Dendritic cell treated with granulocyte-macrophage colony-stimulating factor and Interleukin-4, amounts not matched to agents 40 ng/mL and 50 ng/mL, for 4 days (primary cell): ENCODE data around the gene NCAPH2.
"Not testable (repeated sequence)": the region's sequence is repeated elsewhere in the genome, so short reads cannot be mapped to it uniquely, and the experiment has no call there.

Experiments
- H3K27ac Mint-ChIP-seq: one replicate; pipeline ENCODE4 v1.8.0; 2022; ENCODE audit warnings: mild to moderate bottlenecking, mixed read lengths
- H3K27me3 Mint-ChIP-seq: one replicate; pipeline ENCODE4 v1.8.0; 2022; ENCODE audit warnings: mild to moderate bottlenecking, mixed read lengths
- H3K36me3 Mint-ChIP-seq: one replicate; pipeline ENCODE4 v1.8.0; 2022; ENCODE audit warnings: low read depth, mixed read lengths
- H3K4me1 Mint-ChIP-seq: one replicate; pipeline ENCODE4 v1.8.0; 2022; ENCODE audit warnings: low read depth, mixed read lengths
- H3K4me3 Mint-ChIP-seq: one replicate; pipeline ENCODE4 v1.8.0; 2022; ENCODE audit warnings: mild to moderate bottlenecking, moderate library complexity, mixed read lengths
- H3K9me3 Mint-ChIP-seq: one replicate; pipeline ENCODE4 v1.8.0; 2022; ENCODE audit warnings: mixed read lengths
- intact Hi-C: fragments of 100-400 bp; cut with micrococcal nuclease; formaldehyde crosslinking; loops from one replicate; pipeline ENCODE4 v1.15.0; 2022

NCAPH2 gene

DNA sequence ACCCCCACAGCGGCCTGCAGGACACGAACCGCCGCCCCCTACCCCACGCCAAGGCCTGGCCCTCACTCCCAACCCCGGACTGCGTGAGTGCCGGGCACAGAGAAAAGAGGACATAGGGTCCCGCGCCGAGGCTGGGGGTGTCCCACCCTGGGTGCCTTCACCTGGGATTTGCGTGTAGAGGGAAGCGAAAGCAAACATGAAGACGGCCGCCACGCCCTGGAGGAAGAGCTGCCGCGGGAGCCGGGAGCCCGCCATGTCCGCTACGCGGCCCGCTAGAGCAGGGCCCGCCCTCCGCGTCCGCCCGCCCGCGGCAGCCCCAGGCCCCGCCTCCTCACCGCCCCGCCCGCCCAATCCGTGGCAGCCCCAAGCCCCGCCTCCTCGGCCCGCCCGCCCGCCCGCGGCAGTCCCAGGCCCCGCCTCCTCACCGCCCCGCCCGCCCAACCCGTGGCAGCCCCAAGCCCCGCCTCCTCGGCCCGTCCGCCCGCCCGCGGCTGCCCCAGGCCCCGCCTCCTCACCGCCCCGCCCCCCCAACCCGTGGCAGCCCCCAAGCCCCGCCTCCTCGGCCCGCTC lies 518 bp upstream of the NCAPH2 start, which contains the start of gene LMF2:
LMF2 (minus strand) TSS at position 282 of the 570 bp plus-strand sequence; CDS start at position 255, 27 bp downstream.
- intact Hi-C loops, result loop anchor here (5.0 kb wide), 1 partner anchor 75 kb away; the partner anchor contains the start of gene CHKB

GRCh38 chr22:50508897-50509296 lies 873 bp downstream of the NCAPH2 start:
- H3K27ac Mint-ChIP-seq, result peak overlapping the region; percentile 96
- intact Hi-C loops, result loop anchor here (2.0 to 5.0 kb wide), 2 partner anchors 54 to 73 kb away; partner anchors contain the start of genes CHKB and SYCE3
- H3K4me3 Mint-ChIP-seq, result peak overlapping the region; percentile 93
- H3K9me3 Mint-ChIP-seq, result no peaks in the 10 kb centered on the region
- peaks cover 35% of the 10 kb centered on the region for H3K4me1 Mint-ChIP-seq
- peaks cover 49% of the 10 kb centered on the region for H3K36me3 Mint-ChIP-seq
- H3K27me3 Mint-ChIP-seq, result no peaks in the 10 kb centered on the region

More for the DNA sequence above, 518 bp upstream of the NCAPH2 start, which contains the start of gene LMF2:
- H3K4me3 Mint-ChIP-seq, result peak within 1 kb of the TSS; percentile 98
- H3K27ac Mint-ChIP-seq, result peak within 1 kb of the TSS; percentile 96
- H3K4me1 Mint-ChIP-seq, result peaks cover 35% of the 10 kb centered on the region
- H3K27me3 Mint-ChIP-seq, result no peaks in the 10 kb centered on the region
- no peaks in the 10 kb centered on the region for H3K9me3 Mint-ChIP-seq
- H3K36me3 Mint-ChIP-seq, result peaks cover 61% of the 10 kb centered on the region

- H3K9me3 Mint-ChIP-seq, result no peaks in the 10 kb centered on the region
- peaks cover 18% of the 10 kb centered on the region for H3K4me1 Mint-ChIP-seq
- intact Hi-C loops, result no loop called here
- no peak overlapping the region for H3K4me3 Mint-ChIP-seq
- no peaks in the 10 kb centered on the region for H3K27me3 Mint-ChIP-seq
- H3K36me3 Mint-ChIP-seq, result peaks cover 43% of the 10 kb centered on the region
- H3K27ac Mint-ChIP-seq, result no peak overlapping the region
Measured at GRCh38 chr22:50513175-50513574, 5.2 kb downstream of the NCAPH2 start.

DNA sequence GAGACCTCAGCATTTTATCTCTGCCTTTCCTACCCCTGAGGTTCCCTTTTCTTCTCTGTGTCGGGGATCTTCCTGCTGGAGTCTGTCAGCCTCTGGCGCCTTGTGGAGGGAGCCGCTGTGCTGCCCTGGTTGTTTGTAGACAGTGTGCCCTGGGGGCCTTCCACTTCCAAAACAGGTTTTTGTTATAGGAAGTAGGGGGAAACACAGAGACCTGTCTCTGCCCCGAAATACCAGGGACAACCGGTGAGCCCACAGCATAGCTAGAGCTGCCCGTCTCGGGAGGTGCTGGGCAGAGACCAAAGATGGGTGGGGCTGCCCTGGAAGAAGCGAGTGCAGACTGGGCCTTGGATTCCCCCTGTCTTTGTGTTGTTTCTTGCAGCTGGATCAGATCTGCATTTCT lies 8.0 kb downstream of the NCAPH2 start:
- Mint-ChIP-seq H3K9me3 (no peaks in the 10 kb centered on the region), H3K4me1 (peaks cover 6% of the 10 kb centered on the region), H3K36me3 (peaks cover 69% of the 10 kb centered on the region), H3K27me3 (no peaks in the 10 kb centered on the region), H3K27ac (no peak overlapping the region), H3K4me3 (no peak overlapping the region)
- intact Hi-C loops, result no loop called here

GRCh38 chr22:50516891-50517290 lies 8.9 kb downstream of the NCAPH2 start:
- peaks cover 72% of the 10 kb centered on the region for H3K36me3 Mint-ChIP-seq
- no peaks in the 10 kb centered on the region for H3K27me3 Mint-ChIP-seq
- no peaks in the 10 kb centered on the region for H3K9me3 Mint-ChIP-seq
- no peak overlapping the region for H3K27ac Mint-ChIP-seq
- intact Hi-C loops, result no loop called here
- no peak overlapping the region for H3K4me3 Mint-ChIP-seq
- H3K4me1 Mint-ChIP-seq, result peaks cover 6% of the 10 kb centered on the region

GRCh38 chr22:50517495-50518260 lies 9.7 kb downstream of the NCAPH2 start:
- no peaks in the 10 kb centered on the region for H3K27me3 Mint-ChIP-seq
- peaks cover 73% of the 10 kb centered on the region for H3K36me3 Mint-ChIP-seq
- no peaks in the 10 kb centered on the region for H3K9me3 Mint-ChIP-seq
- no peak overlapping the region for H3K27ac Mint-ChIP-seq
- intact Hi-C loops, result no loop called here
- H3K4me3 Mint-ChIP-seq, result no peak overlapping the region
- H3K4me1 Mint-ChIP-seq, result peaks cover 6% of the 10 kb centered on the region

DNA sequence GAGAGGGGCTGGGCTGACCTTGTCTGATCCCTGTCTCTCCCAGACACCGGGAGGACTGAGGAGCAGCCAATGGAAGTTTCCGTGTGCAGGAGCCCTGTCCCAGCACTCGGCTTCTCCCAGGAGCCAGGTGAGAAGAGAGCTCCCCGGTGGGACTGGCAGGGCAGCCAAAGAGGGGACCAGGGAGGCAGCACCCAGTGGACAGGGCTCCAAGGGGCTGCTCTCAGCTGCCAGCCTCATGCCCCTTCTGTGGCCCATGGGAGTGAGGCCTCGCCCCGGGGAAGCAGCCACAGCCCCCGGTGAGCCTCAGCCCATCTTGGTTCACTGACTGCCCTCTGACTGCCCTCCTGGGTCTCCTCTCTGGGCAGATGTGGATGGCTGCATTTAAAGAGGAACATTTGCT lies 10.6 kb downstream of the NCAPH2 start:
- H3K4me1 Mint-ChIP-seq, result peaks cover 15% of the 10 kb centered on the region

DNA sequence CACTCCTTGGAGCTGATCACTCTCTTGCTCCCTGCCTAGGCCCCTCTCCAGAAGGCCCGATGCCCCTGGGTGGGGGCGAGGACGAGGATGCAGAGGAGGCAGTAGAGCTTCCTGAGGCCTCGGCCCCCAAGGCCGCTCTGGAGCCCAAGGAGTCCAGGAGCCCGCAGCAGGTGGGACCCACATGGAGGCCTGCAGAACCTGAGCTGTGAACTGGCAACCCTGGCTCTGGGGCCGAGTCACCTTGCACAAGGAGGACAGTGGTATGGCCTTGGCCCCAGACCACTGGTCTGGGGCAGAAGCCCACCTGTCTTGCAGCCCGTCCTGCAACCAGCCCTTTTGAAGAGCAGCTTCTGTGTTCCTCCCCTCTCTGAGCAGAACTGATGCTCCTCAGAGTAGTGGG lies 11.1 kb downstream of the NCAPH2 start:
- Mint-ChIP-seq H3K9me3 (no peaks in the 10 kb centered on the region), H3K27me3 (no peaks in the 10 kb centered on the region), H3K27ac (no peak overlapping the region), H3K4me1 (peaks cover 18% of the 10 kb centered on the region), H3K36me3 (peaks cover 87% of the 10 kb centered on the region), H3K4me3 (no peak overlapping the region)
- intact Hi-C loops, result no loop called here

More for the DNA sequence above, 10.6 kb downstream of the NCAPH2 start:
- H3K27me3 Mint-ChIP-seq, result no peaks in the 10 kb centered on the region
- H3K36me3 Mint-ChIP-seq, result peaks cover 82% of the 10 kb centered on the region
- intact Hi-C loops, result no loop called here
- no peak overlapping the region for H3K4me3 Mint-ChIP-seq
- H3K9me3 Mint-ChIP-seq, result no peaks in the 10 kb centered on the region
- no peak overlapping the region for H3K27ac Mint-ChIP-seq

GRCh38 chr22:50520184-50520583 lies 12.2 kb downstream of the NCAPH2 start:
- H3K27me3 Mint-ChIP-seq, H3K9me3 Mint-ChIP-seq, H3K4me3 Mint-ChIP-seq, intact Hi-C loops, H3K27ac Mint-ChIP-seq: not testable (repeated sequence)
- Mint-ChIP-seq H3K36me3 (peaks cover 91% of the 10 kb centered on the region), H3K4me1 (peaks cover 28% of the 10 kb centered on the region)

DNA sequence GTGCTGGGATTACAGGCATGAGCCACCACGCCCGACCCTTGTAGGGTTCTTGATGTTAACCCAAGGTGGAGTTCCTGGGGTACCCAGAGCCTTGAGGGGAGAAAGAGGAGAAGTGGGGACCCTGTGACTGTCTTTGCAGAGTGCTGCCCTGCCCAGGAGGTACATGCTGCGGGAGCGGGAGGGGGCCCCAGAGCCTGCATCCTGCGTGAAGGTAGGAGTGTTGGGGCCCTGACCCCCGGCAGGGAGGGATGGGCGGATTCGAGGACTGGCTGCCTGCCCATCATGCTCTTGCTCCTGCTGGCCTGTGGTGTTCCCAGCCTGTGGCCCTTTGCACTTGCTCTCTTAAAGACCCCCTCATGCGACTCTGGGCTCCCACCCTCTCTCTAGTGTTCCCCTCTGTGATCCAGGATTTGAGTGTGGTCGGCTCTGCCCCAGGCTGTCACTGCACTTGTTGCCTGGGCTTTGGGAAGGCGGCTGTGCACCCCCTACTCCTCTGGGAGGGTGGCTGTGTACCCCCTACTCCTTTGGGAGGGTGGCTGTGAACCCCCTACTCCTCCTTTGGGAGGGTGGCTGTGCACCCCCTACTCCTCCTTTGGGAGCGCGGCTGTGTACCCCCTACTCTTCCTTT lies 12.9 kb downstream of the NCAPH2 start:
- no peak overlapping the region for H3K4me3 Mint-ChIP-seq
- intact Hi-C loops, result no loop called here
- H3K9me3 Mint-ChIP-seq, result no peaks in the 10 kb centered on the region
- H3K27ac Mint-ChIP-seq, result no peak overlapping the region
- H3K36me3 Mint-ChIP-seq, result peaks cover 95% of the 10 kb centered on the region
- no peaks in the 10 kb centered on the region for H3K27me3 Mint-ChIP-seq
- peaks cover 23% of the 10 kb centered on the region for H3K4me1 Mint-ChIP-seq

GRCh38 chr22:50521710-50522109 lies 13.7 kb downstream of the NCAPH2 start:
- Mint-ChIP-seq H3K4me3 (no peak overlapping the region), H3K27ac (no peak overlapping the region), H3K4me1 (peaks cover 25% of the 10 kb centered on the region), H3K9me3 (no peaks in the 10 kb centered on the region), H3K36me3 (peaks cover 93% of the 10 kb centered on the region), H3K27me3 (no peaks in the 10 kb centered on the region)
- intact Hi-C loops, result no loop called here

DNA sequence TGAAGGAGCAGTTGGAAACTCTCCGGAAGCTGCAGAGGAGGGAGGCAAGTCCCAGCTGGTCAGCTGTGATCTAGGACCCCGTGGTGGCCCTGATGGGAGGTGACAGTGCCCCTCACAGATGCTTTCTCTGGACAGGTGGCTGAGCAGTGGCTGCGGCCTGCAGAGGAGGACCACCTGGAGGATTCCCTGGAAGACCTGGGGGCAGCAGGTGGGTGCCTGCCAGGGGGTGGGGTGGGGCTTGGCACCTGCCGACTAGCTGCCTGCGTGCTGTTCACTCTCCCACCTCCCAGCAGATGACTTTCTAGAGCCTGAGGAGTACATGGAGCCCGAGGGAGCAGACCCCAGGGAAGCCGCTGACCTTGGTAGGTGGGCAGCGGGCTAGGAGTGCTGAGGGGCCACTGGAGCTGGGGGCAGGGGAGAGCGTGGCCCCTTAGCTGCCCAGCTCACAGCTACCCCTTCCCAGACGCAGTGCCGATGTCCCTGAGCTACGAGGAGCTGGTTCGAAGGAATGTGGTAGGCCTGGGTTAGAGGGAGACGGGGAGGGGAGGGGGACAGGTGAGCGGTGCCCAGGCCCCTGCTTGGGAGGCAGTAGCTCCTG lies 14.3 kb downstream of the NCAPH2 start:
- Mint-ChIP-seq H3K4me1 (peaks cover 31% of the 10 kb centered on the region), H3K4me3 (no peak overlapping the region), H3K27me3 (no peaks in the 10 kb centered on the region), H3K36me3 (peaks cover 93% of the 10 kb centered on the region), H3K9me3 (no peaks in the 10 kb centered on the region), H3K27ac (no peak overlapping the region)
- intact Hi-C loops, result no loop called here

DNA sequence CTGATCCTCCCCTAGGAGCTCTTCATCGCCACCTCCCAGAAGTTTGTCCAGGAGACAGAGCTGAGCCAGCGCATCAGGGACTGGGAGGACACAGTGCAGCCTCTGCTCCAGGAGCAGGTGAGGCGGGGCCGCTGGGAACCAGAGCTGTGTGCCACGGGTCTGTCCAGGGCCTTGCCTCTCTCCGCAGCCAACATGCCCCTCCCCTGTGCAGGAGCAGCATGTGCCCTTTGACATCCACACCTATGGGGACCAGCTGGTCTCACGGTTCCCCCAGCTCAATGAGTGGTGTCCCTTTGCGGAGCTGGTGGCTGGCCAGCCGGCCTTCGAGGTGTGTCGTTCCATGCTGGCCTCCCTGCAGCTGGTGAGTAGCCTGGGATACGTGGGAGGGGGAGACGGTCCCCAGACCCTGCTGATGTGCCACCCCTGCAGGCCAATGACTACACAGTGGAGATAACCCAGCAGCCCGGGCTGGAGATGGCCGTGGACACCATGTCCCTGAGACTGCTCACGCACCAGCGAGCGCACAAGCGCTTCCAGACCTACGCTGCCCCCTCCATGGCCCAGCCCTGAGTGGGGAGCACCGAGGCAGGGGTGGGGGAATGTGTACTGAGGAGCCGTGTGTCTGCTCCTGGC lies 14.9 kb downstream of the NCAPH2 start:
- H3K4me1 Mint-ChIP-seq, result peaks cover 38% of the 10 kb centered on the region
- no peak overlapping the region for H3K4me3 Mint-ChIP-seq
- H3K9me3 Mint-ChIP-seq, result no peaks in the 10 kb centered on the region
- H3K27ac Mint-ChIP-seq, result no peak overlapping the region
- intact Hi-C loops, result no loop called here
- H3K36me3 Mint-ChIP-seq, result peaks cover 93% of the 10 kb centered on the region
- no peaks in the 10 kb centered on the region for H3K27me3 Mint-ChIP-seq
